Activated T-helper 1 cell treated with anti-CD3 and anti-CD28 coated beads, Interleukin-2, amount 50 U/mL, for 16 hours (primary cell): ENCODE results near the gene CLDN1.

Experiments used
- DNase-seq, 2 donors: peaks; one replicate each; pipeline ENCODE4 v3.0.0-alpha.2; 2020; ENCODE audit warnings: low read depth in 1 of 2, low spot score in 1 of 2

Gene CLDN1, protein sequence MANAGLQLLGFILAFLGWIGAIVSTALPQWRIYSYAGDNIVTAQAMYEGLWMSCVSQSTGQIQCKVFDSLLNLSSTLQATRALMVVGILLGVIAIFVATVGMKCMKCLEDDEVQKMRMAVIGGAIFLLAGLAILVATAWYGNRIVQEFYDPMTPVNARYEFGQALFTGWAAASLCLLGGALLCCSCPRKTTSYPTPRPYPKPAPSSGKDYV

DNA sequence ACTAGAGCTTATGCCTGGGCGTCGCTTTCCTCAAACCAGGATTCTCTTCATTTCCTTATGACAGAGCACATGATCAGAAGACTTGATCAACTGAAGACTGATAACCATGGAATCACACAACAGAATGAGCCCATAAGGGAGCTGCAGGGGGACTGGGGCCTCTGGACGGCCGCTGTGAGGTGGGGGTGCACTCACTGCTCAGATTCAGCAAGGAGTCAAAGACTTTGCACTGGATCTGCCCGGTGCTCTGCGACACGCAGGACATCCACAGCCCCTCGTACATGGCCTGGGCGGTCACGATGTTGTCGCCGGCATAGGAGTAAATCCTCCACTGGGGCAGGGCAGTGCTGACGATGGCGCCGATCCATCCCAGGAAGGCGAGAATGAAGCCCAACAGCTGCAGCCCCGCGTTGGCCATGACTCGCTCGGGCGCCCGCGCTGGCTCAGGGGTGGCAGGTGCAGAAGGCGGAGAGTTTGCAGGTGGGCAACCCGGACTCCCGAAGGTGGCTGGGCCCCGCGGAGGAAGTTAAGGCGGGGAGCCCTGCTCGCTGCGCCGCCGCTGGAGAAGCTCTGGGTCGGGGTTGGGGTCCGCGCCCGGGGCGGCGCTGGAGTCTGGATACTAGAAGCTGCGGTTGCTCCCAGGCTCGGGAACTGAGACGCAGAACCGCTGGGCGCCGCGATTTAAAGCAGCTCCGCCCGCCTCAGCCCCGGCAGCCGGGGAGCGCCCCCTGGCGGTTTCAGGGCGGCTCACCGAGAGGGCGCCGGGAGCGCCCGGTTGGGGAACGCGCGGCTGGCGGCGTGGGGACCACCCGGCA, at the start of gene CLDN1:
TSS of gene CLDN1 (minus strand) at position 658 of the 815 bp plus-strand sequence. CDS start at position 418, 240 bp downstream.
- peak; percentile 50 to 53 for DNase-seq

DNA sequence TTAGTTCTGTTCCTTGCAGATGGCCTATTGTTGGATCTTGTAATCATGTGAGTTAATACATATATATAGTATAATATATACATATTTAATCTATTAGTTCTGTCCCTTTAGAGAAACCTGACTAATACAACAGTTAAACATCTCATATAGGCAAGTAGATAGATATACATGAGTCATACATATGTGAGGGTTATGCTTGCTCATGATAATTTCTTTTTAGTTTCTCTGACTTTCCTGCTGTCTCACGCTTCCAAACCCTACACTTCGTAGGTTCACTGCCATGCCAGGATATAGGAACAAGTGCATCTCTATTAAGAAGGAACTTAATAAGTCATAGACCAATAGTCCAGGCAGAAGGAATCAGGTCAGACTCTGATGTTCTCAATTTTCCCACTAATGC, 48.9 kb upstream of the CLDN1 start:
- DNase-seq, result no peak

DNA sequence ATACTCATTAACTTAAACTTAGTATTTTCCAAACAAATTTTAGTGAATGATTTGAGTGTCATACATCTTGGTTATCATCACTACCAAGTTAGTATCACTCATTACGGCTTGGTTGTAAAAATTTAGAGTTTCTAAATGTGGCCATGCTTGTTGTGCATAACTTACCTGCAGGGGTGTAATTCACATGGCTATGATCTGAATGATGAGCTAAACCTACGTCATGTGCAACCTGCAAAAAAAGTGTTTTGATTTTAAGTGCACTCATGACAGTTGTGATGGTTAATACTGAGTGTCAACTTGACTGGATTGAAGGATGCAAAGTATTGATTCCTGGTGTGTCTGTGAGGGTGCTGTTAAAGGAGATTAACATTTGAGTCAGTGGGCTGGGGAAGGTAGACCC, 48.1 kb upstream of the CLDN1 start:
- DNase-seq, result no peak

DNA sequence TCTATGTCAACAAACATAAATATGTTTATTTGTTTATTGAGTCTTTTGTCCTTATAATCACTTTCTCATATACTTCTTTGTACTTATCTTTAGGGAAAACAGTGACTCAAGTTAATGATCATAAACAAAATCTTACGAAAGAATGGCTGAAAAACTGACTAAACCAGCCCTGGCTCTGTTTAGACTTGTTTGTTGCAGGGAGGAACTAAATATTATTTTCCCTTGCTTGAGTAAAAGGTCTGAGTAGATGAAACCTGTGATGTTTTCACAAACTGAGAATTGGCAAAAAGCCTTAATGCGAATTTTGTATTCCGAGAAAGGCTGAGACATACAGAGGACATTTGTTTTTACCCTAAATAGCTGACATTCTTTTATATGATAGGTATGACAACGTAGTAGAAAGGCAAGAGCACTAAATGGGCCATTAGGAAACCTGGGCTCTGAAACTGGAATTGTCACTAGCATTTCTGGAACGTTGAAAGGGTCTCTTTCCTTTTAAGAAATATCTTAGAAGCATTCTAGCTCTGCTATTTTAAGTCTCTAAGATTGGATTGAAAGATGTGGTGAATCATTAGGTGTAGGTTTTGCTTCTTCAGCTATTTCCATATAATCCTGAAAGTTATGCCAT, 47.5 kb upstream of the CLDN1 start:
- DNase-seq, result no peak

DNA sequence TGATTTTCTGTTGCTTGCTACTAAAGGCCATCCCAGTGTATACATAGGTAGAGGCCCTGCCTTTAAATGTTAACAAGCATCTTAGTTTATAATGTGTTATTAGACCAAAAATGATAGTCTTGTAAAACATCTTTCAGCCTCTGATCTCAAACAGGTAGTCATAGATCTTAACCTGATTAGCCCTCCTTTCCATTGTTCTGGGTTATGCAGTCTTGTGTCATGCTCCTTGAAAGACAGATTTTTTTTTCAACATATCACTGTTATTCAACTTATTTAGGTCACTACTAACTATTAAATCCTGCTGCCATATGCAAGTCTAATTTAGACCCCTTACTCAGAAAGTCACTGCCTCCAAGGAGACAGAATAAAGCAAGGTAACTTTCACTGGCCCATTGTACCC, 46.6 kb upstream of the CLDN1 start:
- no peak for DNase-seq

DNA sequence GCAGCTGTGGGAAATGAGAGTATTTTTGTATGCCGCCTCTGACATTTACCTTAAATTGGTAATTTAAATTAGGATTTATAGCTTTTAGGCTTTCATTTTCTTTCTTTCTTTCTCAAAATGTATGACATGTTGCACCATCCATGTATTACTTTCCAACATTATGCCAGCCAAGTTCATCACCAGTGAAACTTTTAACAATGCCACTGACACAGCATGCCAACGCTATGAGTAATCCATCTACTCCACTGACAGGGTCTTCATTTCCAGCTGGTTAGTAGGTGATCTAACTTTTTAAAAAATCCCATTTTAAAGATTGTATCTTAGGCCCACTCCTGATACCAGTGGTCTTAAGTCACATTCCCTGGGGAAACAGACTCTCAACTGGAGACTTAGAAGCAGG, 43.9 kb upstream of the CLDN1 start:
- no peak for DNase-seq

DNA sequence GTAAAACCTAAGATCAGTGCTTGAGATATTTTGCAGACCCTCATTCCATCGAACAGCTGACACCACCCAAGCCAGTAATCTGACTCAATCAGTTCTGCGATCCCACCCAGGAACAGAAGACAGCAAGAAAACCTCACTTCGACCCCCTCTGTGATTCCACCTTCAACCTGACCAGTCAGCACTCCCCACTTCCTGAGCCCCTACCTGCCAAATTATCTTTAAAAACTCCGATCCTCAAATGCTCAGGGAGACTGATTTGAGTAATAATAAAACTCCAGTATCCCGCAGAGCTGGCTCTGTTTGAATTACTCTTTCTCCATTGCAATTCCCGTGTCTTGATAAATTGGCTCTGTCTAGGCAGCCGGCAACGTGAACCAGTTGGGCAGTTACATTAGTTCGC, 40.0 kb upstream of the CLDN1 start:
- DNase-seq, result no peak

DNA sequence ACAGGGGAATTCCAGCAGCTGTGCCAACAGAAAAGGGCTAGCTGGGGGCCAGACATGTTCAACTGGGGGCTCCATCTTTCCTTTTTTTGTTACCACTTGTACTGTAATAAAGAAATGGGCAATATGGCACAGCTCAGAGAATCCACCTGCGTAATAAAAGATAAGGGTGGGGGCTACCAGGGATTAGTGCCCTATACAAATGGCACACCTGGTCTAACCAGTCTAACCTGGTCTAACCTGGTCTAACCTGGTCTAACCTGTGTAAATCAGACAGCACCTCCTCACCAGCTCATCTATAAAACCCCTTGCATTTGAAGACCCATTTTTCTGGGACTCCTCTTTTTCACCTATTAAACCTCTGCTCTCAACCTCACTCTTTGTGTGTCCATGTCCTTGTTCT, 39.5 kb upstream of the CLDN1 start:
- no peak for DNase-seq

DNA sequence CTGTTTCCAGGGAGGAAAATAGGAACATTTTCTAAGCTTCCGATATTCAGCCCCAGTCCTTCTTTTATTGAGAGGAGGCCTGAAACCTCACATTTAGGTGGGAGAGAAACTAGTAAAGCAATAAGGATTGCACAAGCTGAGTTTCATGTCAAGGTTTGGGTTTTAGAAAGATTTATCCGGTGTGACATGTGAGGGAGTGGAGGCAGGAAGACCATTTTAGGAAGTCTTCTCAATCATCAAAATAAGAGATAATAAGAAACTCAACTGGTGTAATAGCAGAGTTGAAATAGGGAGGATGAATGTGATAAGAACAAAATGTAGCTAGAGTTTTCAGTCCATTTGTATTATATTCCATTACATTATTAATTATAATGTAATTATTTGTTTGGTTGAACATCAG, 38.0 kb upstream of the CLDN1 start:
- no peak for DNase-seq

DNA sequence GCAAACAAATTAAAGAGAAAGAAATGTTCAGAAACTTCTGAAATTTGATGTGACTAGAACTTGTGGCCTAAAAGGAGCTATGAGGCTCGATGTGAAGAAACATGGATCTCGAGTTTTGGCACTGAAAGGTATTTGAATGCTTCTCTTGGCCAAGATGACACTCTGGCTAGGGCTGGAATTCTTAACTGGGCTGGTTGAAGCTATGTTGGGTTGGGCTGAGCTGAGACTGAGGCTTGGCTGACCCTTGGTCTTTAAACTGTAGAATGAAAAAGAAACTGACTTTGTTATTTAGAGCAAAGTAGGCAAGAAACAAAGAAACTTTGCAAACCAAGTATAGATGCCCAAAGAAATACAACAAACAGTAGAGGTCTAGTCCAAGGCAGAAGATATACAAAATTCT, 37.6 kb upstream of the CLDN1 start:
- no peak for DNase-seq

DNA sequence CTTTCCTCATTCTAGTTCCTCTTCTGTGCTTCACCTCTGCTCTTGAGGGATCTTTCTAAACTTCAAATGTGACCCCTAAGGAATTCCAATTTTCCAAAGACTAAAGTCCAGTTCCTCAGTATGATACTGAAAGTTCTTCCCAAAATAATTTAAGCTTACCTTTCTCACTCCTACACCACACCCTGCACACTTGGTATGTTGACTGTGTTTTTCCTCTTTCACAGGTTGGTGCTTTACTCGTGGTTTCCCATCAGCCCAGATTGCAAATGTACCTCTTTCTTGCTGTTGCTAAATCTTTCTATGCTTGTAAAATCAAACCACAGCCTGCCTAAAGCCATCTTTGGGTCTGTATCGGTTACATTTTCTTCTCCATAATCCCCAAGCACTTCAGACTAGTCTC, 35.2 kb upstream of the CLDN1 start:
- no peak for DNase-seq

DNA sequence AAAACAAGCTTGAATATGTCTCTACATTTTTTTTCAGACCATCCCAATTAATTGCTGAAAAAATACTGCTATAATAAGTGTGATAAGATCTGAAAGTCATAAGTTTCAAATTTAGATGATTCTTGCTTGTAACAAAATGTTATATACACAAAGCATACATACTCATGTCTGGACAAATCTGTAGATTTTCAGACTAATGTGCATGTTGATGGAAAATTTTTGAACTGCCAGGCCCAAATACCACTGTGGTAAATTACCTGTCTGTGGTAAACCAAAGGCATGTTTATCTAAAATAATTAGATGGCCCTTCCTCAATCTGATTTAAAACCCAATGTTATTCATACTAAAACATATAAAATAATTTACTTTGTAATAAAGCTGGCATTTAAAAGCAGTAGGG, 34.0 kb upstream of the CLDN1 start:
- DNase-seq, result no peak

DNA sequence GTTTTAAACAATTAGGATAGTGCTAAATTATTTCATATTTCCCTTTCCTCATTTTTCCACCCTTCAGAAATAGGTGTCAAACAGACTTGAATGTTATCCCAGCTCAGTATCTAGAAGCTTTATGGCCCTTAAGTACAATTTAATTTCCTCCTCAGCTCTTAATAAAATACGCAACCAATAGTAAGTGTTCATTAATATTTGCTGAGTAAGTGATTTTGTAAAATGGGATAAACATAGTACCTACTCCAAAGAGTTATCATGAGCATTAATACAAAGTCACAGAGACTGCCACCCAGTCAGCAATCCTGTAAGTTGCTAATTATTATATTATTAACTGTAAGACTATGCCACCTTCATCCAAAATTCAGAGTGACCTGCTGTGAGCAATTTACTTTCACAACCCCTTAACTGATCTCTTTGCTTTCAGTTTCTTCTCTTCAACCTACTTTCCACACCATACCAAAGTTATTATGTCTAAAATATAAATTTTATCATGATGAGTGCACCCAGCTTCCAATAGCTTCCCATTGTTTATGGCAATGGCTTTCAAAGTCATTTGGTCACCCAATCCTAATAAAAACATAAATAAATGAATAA, 30.7 kb upstream of the CLDN1 start:
- no peak for DNase-seq

DNA sequence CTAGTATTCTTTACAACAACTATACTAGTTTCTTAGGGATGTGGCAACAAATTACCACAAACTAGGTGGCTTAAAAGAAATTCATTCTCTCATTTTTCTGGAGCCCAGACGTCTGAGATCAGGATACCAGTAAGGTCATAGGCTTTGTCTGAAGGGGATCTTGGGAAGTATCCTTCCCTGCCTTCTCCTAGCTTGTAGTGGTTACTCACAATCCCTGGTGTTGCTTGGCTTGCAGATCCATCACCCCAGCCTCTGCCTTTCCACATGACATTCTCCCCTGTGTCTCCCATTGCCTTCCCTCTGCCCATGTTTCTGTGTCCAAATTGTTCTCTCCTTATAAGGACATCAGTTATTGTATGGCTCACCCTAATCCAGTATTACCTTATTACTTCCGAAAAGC, 24.3 kb upstream of the CLDN1 start:
- DNase-seq, result no peak

DNA sequence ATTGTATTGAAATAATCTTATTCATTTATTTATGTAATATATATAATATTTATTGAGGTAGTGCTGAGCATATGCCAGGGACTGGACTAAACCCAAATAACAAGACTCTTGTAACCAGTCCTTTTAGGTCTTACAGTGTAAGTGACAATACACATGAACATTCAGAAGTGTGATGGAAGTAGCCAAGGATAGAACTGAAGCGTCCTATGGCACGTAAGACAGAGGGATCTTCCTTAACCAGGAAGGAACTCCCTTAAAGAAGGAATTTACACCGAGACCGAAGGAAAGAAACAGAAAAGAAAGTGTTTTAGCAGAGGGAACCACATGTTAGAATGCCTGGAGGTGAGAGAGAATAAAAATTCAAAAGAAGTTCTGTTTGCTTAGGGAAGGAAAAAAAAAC, 23.6 kb upstream of the CLDN1 start:
- DNase-seq, result no peak

DNA sequence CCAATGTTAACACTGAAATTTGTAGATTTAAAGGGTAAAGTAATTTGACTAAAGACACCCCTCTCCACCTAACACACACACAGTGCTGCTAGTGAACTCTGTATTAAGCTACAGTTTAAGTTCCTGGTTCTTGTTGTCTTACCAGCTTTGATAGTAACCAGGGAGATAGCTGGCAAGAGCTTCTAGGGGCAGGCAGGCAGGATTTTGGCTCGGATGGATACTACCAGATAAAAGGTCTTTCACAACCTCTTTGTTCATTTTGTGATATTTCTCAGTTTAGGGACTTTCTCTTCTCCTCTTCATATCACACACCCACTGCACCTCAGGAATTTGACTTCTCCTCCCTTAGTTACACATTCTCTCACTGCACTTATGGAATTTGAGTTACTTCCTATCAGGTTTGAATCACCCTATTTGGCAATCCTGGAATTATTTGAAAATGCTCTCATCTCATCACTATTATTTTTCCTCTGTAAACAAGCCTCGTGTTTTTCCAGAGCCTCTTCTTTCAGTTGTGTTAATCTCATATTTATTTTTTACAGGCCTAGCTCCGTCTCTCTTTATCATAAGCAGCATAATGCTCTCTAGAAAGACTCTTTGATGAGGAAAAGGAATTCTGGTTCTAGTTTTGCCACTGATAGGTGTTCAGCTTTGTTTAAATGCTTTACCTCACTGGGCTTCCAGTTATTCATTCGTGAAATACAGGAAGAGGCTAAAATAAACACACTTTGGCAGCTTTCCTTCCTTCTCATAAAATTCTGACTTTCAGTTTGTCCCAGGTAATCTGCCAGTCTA, 23.0 kb upstream of the CLDN1 start:
- DNase-seq, result no peak

DNA sequence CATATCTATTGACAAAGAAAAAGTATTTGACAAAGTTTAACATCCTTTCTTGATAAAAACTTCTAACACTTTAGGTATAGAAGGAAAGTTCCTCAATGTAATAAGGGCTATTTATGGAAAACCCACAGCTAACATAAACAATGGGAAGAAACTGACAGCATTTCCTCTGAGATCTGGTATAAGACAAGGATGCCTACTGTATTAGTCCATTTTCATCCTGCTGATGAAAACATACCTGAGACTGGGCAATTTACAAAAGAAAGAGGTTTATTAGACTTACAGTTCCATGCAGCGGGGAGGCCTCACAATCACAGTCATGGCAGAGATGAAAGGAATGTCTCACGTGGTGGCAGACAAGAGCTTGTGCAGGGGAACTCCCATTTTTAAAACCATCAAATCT, 17.8 kb upstream of the CLDN1 start:
- DNase-seq, result no peak

DNA sequence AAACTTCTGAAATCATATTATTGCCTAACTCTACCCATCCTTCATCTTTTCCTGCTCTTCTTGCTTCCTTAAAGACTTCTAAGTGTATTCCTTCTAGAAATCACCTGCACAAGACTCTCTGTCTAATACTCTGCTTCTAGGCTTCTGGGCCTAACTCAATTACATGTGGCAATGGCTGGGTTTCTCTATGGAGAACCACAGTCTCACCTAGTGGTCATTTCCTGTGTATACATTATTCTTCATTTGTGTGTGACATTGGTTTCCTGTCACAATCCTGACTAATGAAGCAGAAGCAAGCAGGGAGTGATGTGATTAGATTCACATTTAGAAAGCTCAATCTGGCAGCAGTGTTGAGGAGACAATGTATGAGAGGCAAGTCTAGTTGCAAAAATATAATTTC, 16.9 kb upstream of the CLDN1 start:
- DNase-seq, result no peak

DNA sequence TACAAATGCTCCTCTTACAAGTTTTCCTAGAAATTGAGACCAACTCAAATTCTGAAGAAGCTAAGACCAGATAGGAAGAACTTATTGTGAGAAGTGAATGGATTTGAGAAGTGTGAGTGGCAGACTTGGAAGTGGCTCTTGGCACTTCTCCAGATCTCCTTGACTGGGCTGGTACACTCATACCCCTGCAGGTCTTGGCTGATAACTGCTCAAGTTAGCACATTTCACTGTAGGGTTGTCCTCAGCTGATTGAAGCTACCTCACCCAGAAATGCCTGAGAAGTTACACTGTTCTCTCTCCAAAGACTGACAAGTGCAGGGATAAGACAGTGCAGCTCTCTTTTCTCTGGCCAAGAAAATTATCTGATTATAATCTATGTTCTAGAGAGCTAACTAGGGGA, 16.5 kb upstream of the CLDN1 start:
- DNase-seq, result no peak

DNA sequence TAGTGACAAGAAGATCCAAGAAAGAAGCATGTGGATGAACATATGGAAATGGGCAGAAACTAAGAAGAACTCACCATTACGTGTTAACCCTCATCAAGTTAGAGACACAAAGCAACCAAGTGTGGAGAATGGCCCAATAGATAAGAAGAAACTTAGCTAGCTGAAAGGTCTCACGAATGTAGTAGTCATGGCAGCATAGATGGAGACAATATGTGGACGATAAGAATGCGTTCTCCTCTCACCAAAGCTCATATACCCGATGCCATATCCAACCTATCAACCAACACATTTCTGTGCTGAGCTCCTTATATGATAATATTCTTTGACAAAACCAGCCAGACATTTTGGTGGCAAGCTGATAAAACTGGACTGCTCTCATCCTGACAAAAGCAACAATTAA, 15.1 kb upstream of the CLDN1 start:
- DNase-seq, result no peak

DNA sequence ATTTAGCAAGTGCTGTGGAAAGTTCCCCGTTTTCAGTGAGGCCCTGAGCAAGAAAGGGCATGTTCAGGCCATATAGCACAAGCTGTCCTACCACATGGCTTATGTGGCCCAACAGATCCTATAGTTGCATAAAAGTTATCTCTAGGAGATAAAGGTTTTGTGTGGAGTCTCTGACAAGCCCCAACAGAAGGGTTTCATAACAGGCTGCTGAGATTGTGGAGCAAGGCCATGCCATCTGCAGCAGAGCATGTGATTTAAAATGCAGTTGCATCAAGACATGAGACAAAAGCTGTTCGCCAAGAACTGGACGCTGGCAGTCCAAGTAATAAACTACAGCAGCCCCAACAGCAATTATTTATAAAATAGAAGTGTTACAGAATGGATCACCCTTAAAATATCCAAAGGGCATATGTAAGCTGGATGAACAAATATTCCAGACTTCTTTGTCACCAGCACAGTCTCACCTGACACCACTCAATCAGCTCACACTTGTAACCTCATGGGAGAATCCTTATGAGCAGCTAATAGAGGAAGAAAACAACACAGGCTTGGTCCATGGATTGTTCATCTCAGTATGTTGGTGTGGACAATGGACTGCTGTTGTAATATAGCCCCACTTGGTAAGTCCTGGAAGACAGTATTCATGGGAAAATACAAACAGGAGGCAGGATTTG, 14.4 kb upstream of the CLDN1 start:
- no peak for DNase-seq
